Adipocyte (in vitro differentiated cells): Measurements from ENCODE around the gene IL25.
"Not testable (repeated sequence)": the region's sequence is repeated elsewhere in the genome, so short reads cannot be mapped to it uniquely, and the experiment has no call there.

Experiments
- DNase-seq: peaks from one replicate; pipeline ENCODE4 v3.0.0-alpha.2; 2015; ENCODE audit warnings: low read depth
- H3K27me3 ChIP-seq: replicated peaks from 2 replicates; pipeline ENCODE4 v1.7.0; 2013; ENCODE audit warnings: mild to moderate bottlenecking, low read length, moderate library complexity; ENCODE audit not compliant: control insufficient read depth, insufficient read depth
- H3K36me3 ChIP-seq: 2 replicates; pipeline ENCODE4 v1.7.0; 2013; ENCODE audit warnings: low read length, mild to moderate bottlenecking, moderate library complexity; ENCODE audit not compliant: control insufficient read depth, insufficient read depth, severe bottlenecking
- H3K4me1 ChIP-seq: 2 replicates; pipeline ENCODE4 v1.7.0; 2013; ENCODE audit warnings: mild to moderate bottlenecking, low read length, moderate library complexity; ENCODE audit not compliant: control insufficient read depth, insufficient read depth
- H3K4me3 ChIP-seq: 2 replicates; pipeline ENCODE4 v1.7.0; 2013; ENCODE audit warnings: mild to moderate bottlenecking, low read length, moderate library complexity
- H3K9ac ChIP-seq: 2 replicates; pipeline ENCODE4 v1.7.0; 2013; ENCODE audit warnings: mild to moderate bottlenecking, low read length, moderate library complexity
- H3K9me3 ChIP-seq: 2 replicates; pipeline ENCODE4 v1.7.0; 2013; ENCODE audit warnings: mild to moderate bottlenecking, low read length, moderate library complexity; ENCODE audit not compliant: control insufficient read depth

IL25 gene

GRCh38 chr14:23415821-23416778, 43.5 kb downstream of the IL25 start:
- H3K9ac ChIP-seq: no peak overlapping the region
- peaks cover 38% of the 10 kb centered on the region for H3K27me3 ChIP-seq
- H3K4me3 ChIP-seq: no peak overlapping the region
- no peaks in the 10 kb centered on the region for H3K4me1 ChIP-seq
- no peak for DNase-seq
- no peaks in the 10 kb centered on the region for H3K9me3 ChIP-seq
- no peaks in the 10 kb centered on the region for H3K36me3 ChIP-seq

GRCh38 chr14:23416801-23417200, 44.2 kb downstream of the IL25 start:
- no peak overlapping the region for H3K9ac ChIP-seq
- DNase-seq: no peak
- no peaks in the 10 kb centered on the region for H3K9me3 ChIP-seq
- H3K4me1 ChIP-seq: no peaks in the 10 kb centered on the region
- H3K27me3 ChIP-seq: peaks cover 38% of the 10 kb centered on the region
- H3K36me3 ChIP-seq: no peaks in the 10 kb centered on the region
- H3K4me3 ChIP-seq: no peak overlapping the region

GRCh38 chr14:23417269-23417668, 44.7 kb downstream of the IL25 start:
- not testable (repeated sequence) for H3K9me3 ChIP-seq, H3K4me1 ChIP-seq, H3K9ac ChIP-seq, H3K36me3 ChIP-seq, DNase-seq, H3K4me3 ChIP-seq
- peaks cover 37% of the 10 kb centered on the region for H3K27me3 ChIP-seq

GRCh38 chr14:23418021-23418420, 45.4 kb downstream of the IL25 start:
- Histone ChIP-seq H3K9ac (no peak overlapping the region), H3K4me3 (no peak overlapping the region), H3K9me3 (no peaks in the 10 kb centered on the region), H3K4me1 (no peaks in the 10 kb centered on the region), H3K27me3 (peaks cover 31% of the 10 kb centered on the region), H3K36me3 (no peaks in the 10 kb centered on the region)
- DNase-seq: no peak

GRCh38 chr14:23419646-23420045, 47.0 kb downstream of the IL25 start:
- H3K4me3 ChIP-seq, DNase-seq, H3K4me1 ChIP-seq, H3K9ac ChIP-seq, H3K9me3 ChIP-seq, H3K36me3 ChIP-seq: not testable (repeated sequence)
- peaks cover 36% of the 10 kb centered on the region for H3K27me3 ChIP-seq

- H3K4me3 ChIP-seq: no peak overlapping the region
- no peak for DNase-seq
- H3K9ac ChIP-seq: no peak overlapping the region
- H3K9me3 ChIP-seq: peaks cover 3% of the 10 kb centered on the region
- no peaks in the 10 kb centered on the region for H3K4me1 ChIP-seq
- H3K27me3 ChIP-seq: peaks cover 40% of the 10 kb centered on the region
- no peaks in the 10 kb centered on the region for H3K36me3 ChIP-seq
Measured at GRCh38 chr14:23421594-23421993, 49.0 kb downstream of the IL25 start.

GRCh38 chr14:23423657-23424056, 51.0 kb downstream of the IL25 start:
- Histone ChIP-seq H3K27me3 (peaks cover 49% of the 10 kb centered on the region), H3K4me3 (no peak overlapping the region), H3K9ac (no peak overlapping the region), H3K9me3 (peaks cover 3% of the 10 kb centered on the region), H3K4me1 (no peaks in the 10 kb centered on the region), H3K36me3 (no peaks in the 10 kb centered on the region)
- no peak for DNase-seq

GRCh38 chr14:23425169-23425568, 52.6 kb downstream of the IL25 start:
- peaks cover 52% of the 10 kb centered on the region for H3K27me3 ChIP-seq
- H3K9ac ChIP-seq: no peak overlapping the region
- DNase-seq: no peak
- H3K9me3 ChIP-seq: peaks cover 3% of the 10 kb centered on the region
- H3K4me1 ChIP-seq: no peaks in the 10 kb centered on the region
- H3K36me3 ChIP-seq: no peaks in the 10 kb centered on the region
- H3K4me3 ChIP-seq: no peak overlapping the region

GRCh38 chr14:23425798-23426197, 53.2 kb downstream of the IL25 start:
- not testable (repeated sequence) for DNase-seq, H3K4me3 ChIP-seq, H3K36me3 ChIP-seq, H3K4me1 ChIP-seq, H3K9me3 ChIP-seq, H3K9ac ChIP-seq
- H3K27me3 ChIP-seq: peaks cover 54% of the 10 kb centered on the region
